ENCODE results near the gene PPP6R1. TPM values are rescaled to one million over a fixed set of nuclear protein-coding genes. Genes with fewer than 3 reads are reported as not detected.

PPP6R1 gene
- total and polyA plus RNA-seq, 2 of the 13 experiments (the other 11 are each of a cell fraction or from before 2014, with no cell fraction given) = 25.8 to 54.0 TPM

GRCh38 chr19:55258828-55259539 lies at the start of gene PPP6R1 (continued):
- TF ChIP-seq ZNF614 (CRISPR knock-in tag; IDR thresholded peaks at IDR 0.05; ENCODE audit: borderline replicate concordance) (peak; percentile 92; the same call in 1 of the 2 replicates), MAFK (conservative IDR thresholded peaks at IDR 0.05 in 1 of 2, IDR thresholded peaks at IDR 0.05 in 1 of 2; ENCODE audit: low read length in 2 of 2) (no peak), GRHL1 (CRISPR knock-in tag; conservative IDR thresholded peaks at IDR 0.05) (no peak), TEF (CRISPR knock-in tag; IDR thresholded peaks at IDR 0.05) (peak; percentile 13; the same call in 1 of the 2 replicates), SIX1 (CRISPR knock-in tag; IDR thresholded peaks at IDR 0.05; ENCODE audit: borderline replicate concordance) (peak; percentile 65; the same call in 1 of the 2 replicates), HNRNPUL1 (IDR thresholded peaks at IDR 0.05; ENCODE audit: low read depth, low read length) (no peak; the same call in 1 of the 2 replicates), NFKBIZ (CRISPR knock-in tag; IDR thresholded peaks at IDR 0.05) (peak; percentile 92; the same call in 1 of the 2 replicates), PAXIP1 (CRISPR knock-in tag; conservative IDR thresholded peaks at IDR 0.05) (peak; percentile 86), ATAD3A (CRISPR knock-in tag; IDR thresholded peaks at IDR 0.05) (no peak), ZNF879 (CRISPR knock-in tag; IDR thresholded peaks at IDR 0.05) (peak; percentile 81; the same call in 1 of the 2 replicates), KAT8 (CRISPR knock-in tag; IDR thresholded peaks at IDR 0.05) (peak; percentile 94), ARNTL (CRISPR knock-in tag; IDR thresholded peaks at IDR 0.05) (no peak; the same call in 1 of the 2 replicates), PHF8 (CRISPR knock-in tag; IDR thresholded peaks at IDR 0.05) (peak; percentile 74)
